HG03565 (cell line): Measurements from ENCODE around the gene RSPH10B2.
"Not testable (repeated sequence)": the region's sequence is repeated elsewhere in the genome, so short reads cannot be mapped to it uniquely, and the experiment has no call there.

ENCODE experiments used
- ATAC-seq: cut with Tn5 transposase; IDR thresholded peaks from one replicate; pipeline ENCODE4 v1.9.1; 2021; ENCODE audit warnings: mild to moderate bottlenecking, moderate library complexity; ENCODE audit not compliant: unreplicated experiment

The RSPH10B2 gene

GRCh38 chr7:6781581-6781980 is 27.7 kb downstream of the RSPH10B2 start:
- not testable (repeated sequence) for ATAC-seq

- not testable (repeated sequence) for ATAC-seq
These were observed 35.5 kb downstream of the RSPH10B2 start for GRCh38 chr7:6789353-6789752.

GRCh38 chr7:6792113-6792872 is 38.4 kb downstream of the RSPH10B2 start:
- not testable (repeated sequence) for ATAC-seq

GRCh38 chr7:6794276-6794675 is 40.4 kb downstream of the RSPH10B2 start:
- not testable (repeated sequence) for ATAC-seq

GRCh38 chr7:6797218-6797617 is 43.3 kb downstream of the RSPH10B2 start:
- ATAC-seq, result not testable (repeated sequence)

GRCh38 chr7:6798047-6798446 is 44.1 kb downstream of the RSPH10B2 start:
- ATAC-seq, result not testable (repeated sequence)

- ATAC-seq, result not testable (repeated sequence)
These were observed 46.0 kb downstream of the RSPH10B2 start for GRCh38 chr7:6799887-6800286.

- ATAC-seq, result not testable (repeated sequence)
These were observed 46.4 kb downstream of the RSPH10B2 start for GRCh38 chr7:6800331-6800730.

GRCh38 chr7:6807393-6807918 is 53.6 kb downstream of the RSPH10B2 start:
- ATAC-seq, result not testable (repeated sequence)

- ATAC-seq, result not testable (repeated sequence)
These were observed 54.1 kb downstream of the RSPH10B2 start for GRCh38 chr7:6807959-6808358.

GRCh38 chr7:6813011-6813410 is 59.1 kb downstream of the RSPH10B2 start:
- ATAC-seq, result not testable (repeated sequence)

- ATAC-seq, result not testable (repeated sequence)
These were observed 61.6 kb downstream of the RSPH10B2 start for GRCh38 chr7:6815470-6815869.

GRCh38 chr7:6821622-6822021 is 67.7 kb downstream of the RSPH10B2 start:
- ATAC-seq, result not testable (repeated sequence)

GRCh38 chr7:6825236-6826125 is 71.6 kb downstream of the RSPH10B2 start:
- peak; percentile 28 for ATAC-seq

GRCh38 chr7:6826151-6826550 is 72.2 kb downstream of the RSPH10B2 start, which contains the start of gene CCZ1B:
Gene CCZ1B (minus strand): TSS chr7:6826275. CDS start chr7:6826197, 78 bp downstream.
- peak; percentile 92 for ATAC-seq

GRCh38 chr7:6827180-6827579 is 73.3 kb downstream of the RSPH10B2 start:
- ATAC-seq, result not testable (repeated sequence)

GRCh38 chr7:6829616-6830015 is 75.7 kb downstream of the RSPH10B2 start:
- ATAC-seq, result not testable (repeated sequence)

GRCh38 chr7:6830026-6830425 is 76.1 kb downstream of the RSPH10B2 start:
- ATAC-seq, result not testable (repeated sequence)

- no peak for ATAC-seq
These were observed 77.3 kb downstream of the RSPH10B2 start for GRCh38 chr7:6831018-6831725.

GRCh38 chr7:6833636-6834035 is 79.7 kb downstream of the RSPH10B2 start:
- ATAC-seq, result no peak

- ATAC-seq, result not testable (repeated sequence)
These were observed 81.6 kb downstream of the RSPH10B2 start for GRCh38 chr7:6835521-6835920.
